Sigmoid colon (tissue), 4 donors: ENCODE results near the gene C1R.

ENCODE experiments used
- CTCF ChIP-seq, 4 experiments: fragments of 450-650 bp in 3 of 4; fragments of 200-600 bp in 1 of 4; IDR thresholded peaks; one replicate each; pipeline ENCODE4 v1.5.1; 2016 to 2019; ENCODE audit warnings: antibody characterized with exemption in 4 of 4, mild to moderate bottlenecking in 3 of 4, moderate library complexity in 2 of 4
- EP300 ChIP-seq, 4 donors: sonication (generic); formaldehyde crosslinking; IDR thresholded peaks; one replicate each; pipeline ENCODE4 v1.6.1; 2017; ENCODE audit warnings: antibody characterized with exemption in 4 of 4
- POLR2A ChIP-seq, 2 donors: fragments of 450-650 bp; IDR thresholded peaks; one replicate each; pipeline ENCODE4 v1.6.1; 2016; ENCODE audit warnings: antibody characterized with exemption in 2 of 2, mild to moderate bottlenecking in 2 of 2, moderate library complexity in 2 of 2
- POLR2AphosphoS5 ChIP-seq, 4 donors: sonication (generic); formaldehyde crosslinking; IDR thresholded peaks; one replicate each; pipeline ENCODE4 v1.6.1; 2017; ENCODE audit warnings: antibody characterized with exemption in 4 of 4

GRCh38 chr12:7039403-7039802 is 52.8 kb downstream of the C1R start:
- TF ChIP-seq CTCF (IDR thresholded peaks at IDR 0.05) (no peak), POLR2AphosphoS5 (IDR thresholded peaks at IDR 0.05) (no peak), POLR2A (IDR thresholded peaks at IDR 0.05) (no peak), EP300 (IDR thresholded peaks at IDR 0.05) (no peak)
